ENCODE results near the gene TRAF3IP1. TPM values are rescaled to one million over a fixed set of nuclear protein-coding genes. Genes with fewer than 3 reads are reported as not detected.
A peak's percentile ranks its signal among the peaks of the same experiment; 100 is the strongest.

TRAF3IP1 gene
- total RNA-seq, 4 donors from 2014 or later, result 1.1 to 14.1 (median 10.4) TPM

DNA sequence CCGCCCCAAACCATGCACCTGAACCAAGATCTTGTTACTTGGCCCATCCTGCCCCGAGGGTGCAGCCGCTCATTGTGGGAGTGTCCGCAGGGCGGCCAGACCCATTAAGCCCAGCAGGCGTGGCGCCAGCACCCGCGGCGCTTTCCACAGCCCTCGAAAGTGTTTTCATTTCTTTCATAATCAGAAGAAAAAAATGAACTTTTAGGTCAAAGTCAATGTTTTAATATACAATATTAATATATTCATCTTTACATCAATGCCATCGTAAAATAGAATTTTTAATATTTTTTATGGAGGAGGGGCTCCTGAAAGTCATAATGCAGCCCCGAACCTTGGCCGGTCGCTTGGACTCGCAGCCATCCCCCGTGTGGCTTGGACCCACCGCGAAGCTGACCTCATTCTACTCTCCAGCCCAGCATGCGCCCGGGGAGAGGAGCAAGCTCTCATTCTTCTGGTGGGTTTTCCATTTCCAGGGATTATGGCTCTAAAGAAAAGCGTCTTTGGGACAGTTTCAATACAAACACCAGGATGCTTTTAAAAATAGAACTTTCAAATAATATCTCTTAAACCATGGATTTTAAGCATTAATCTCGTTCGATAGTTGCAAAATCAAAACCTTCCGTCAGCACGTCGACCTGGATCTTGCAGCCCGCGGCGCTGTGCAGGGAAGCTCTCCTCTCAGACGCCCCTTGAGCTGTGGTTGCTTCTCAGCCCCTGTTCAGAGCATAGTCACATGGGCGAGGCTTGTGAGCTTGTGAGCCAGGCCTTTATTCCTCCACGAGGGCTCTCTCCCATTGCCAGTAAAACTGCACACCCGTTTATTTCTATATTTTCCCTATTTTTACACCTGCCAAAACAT, 89.3 kb downstream of the TRAF3IP1 start:
- H3K4me3 ChIP-seq, result no peak overlapping the region
- H3K4me1 ChIP-seq, result peaks cover 0 to 15% (median 7%) of the 10 kb centered on the region in 4 donors
- intact Hi-C loops (cut with DNase I; ENCODE audit: low total_unique reads) (no loop called here), in situ Hi-C loops (cut with MboI; ENCODE audit: low pct_ligation_motif_present in 1 of 4, low pct_unique_long_range_greater_than_20kb in 1 of 4, low sequenced_read_pairs in 3 of 4) (no loop called here)
- 93% methylated on average over 20 to 34 of the region's 34 CpGs for WGBS, 2 donors (ENCODE audit: low coverage in 1 of 2)
- H3K36me3 ChIP-seq, result no peaks in the 10 kb centered on the region
- H3K27ac ChIP-seq, result no peak overlapping the region
- no peak for DNase-seq
- no peaks in the 10 kb centered on the region for H3K9me3 ChIP-seq
- TF ChIP-seq POLR2A (IDR thresholded peaks at IDR 0.05) (no peak), EP300 (IDR thresholded peaks at IDR 0.05; ENCODE audit: low read depth) (no peak), POLR2AphosphoS5 (IDR thresholded peaks at IDR 0.05) (no peak)
- TF ChIP-seq, protein P1, sequence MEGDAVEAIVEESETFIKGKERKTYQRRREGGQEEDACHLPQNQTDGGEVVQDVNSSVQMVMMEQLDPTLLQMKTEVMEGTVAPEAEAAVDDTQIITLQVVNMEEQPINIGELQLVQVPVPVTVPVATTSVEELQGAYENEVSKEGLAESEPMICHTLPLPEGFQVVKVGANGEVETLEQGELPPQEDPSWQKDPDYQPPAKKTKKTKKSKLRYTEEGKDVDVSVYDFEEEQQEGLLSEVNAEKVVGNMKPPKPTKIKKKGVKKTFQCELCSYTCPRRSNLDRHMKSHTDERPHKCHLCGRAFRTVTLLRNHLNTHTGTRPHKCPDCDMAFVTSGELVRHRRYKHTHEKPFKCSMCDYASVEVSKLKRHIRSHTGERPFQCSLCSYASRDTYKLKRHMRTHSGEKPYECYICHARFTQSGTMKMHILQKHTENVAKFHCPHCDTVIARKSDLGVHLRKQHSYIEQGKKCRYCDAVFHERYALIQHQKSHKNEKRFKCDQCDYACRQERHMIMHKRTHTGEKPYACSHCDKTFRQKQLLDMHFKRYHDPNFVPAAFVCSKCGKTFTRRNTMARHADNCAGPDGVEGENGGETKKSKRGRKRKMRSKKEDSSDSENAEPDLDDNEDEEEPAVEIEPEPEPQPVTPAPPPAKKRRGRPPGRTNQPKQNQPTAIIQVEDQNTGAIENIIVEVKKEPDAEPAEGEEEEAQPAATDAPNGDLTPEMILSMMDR (IDR thresholded peaks at IDR 0.05), result no peak
- H3K27me3 ChIP-seq, result no peaks in the 10 kb centered on the region

- Histone ChIP-seq H3K27me3 (no peaks in the 10 kb centered on the region), H3K27ac (no peak overlapping the region), H3K9me3 (no peaks in the 10 kb centered on the region), H3K4me1 (peaks cover 0 to 14% (median 7%) of the 10 kb centered on the region in 4 donors), H3K4me3 (no peak overlapping the region), H3K36me3 (no peaks in the 10 kb centered on the region)
- in situ Hi-C loops (cut with MboI; ENCODE audit: low pct_ligation_motif_present in 1 of 4, low pct_unique_long_range_greater_than_20kb in 1 of 4, low sequenced_read_pairs in 3 of 4), result no loop called here
- TF ChIP-seq EP300 (IDR thresholded peaks at IDR 0.05; ENCODE audit: low read depth) (no peak), POLR2A (IDR thresholded peaks at IDR 0.05) (no peak), POLR2AphosphoS5 (IDR thresholded peaks at IDR 0.05) (no peak)
- TF ChIP-seq, protein P1 (IDR thresholded peaks at IDR 0.05), result no peak
- intact Hi-C loops (cut with DNase I; ENCODE audit: low total_unique reads), result no loop called here
- WGBS, 2 donors (ENCODE audit: low coverage in 1 of 2), result 53% methylated on average over 9 to 12 of the region's 12 CpGs
- DNase-seq, result peak; percentile 36
These were observed 91.9 kb downstream of the TRAF3IP1 start for GRCh38 chr2:238412067-238412767.

DNA sequence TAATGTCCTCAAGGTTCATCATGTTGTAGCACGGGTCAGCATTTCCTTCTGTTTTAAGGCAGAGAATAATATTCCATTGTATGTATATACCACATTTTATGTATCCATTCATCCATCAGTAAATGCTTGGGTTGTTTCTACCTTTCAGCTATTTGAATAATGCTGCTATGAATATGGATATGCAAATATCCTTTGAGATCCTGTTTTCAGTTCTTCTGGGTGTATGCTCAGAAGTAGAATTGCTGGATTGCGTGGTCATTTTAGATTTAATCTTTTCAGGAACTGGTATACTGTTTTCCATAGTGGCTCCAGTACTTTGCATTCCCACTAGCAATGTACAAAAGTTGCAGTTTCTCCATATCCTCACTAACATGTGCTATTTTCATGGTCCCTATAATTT, 93.0 kb downstream of the TRAF3IP1 start:
- DNase-seq, result no peak
- Histone ChIP-seq H3K27me3 (no peaks in the 10 kb centered on the region), H3K9me3 (no peaks in the 10 kb centered on the region), H3K36me3 (no peaks in the 10 kb centered on the region), H3K4me1 (peaks cover 0 to 20% (median 5%) of the 10 kb centered on the region in 4 donors), H3K27ac (no peak overlapping the region), H3K4me3 (no peak overlapping the region)
- intact Hi-C loops (cut with DNase I; ENCODE audit: low total_unique reads) (no loop called here), in situ Hi-C loops (cut with MboI; ENCODE audit: low pct_ligation_motif_present in 1 of 4, low pct_unique_long_range_greater_than_20kb in 1 of 4, low sequenced_read_pairs in 3 of 4) (no loop called here)
- no peak for TF ChIP-seq EP300 (IDR thresholded peaks at IDR 0.05; ENCODE audit: low read depth)
- no peak for TF ChIP-seq POLR2A (IDR thresholded peaks at IDR 0.05)
- TF ChIP-seq POLR2AphosphoS5 (IDR thresholded peaks at IDR 0.05), result no peak
- TF ChIP-seq, protein P1 (IDR thresholded peaks at IDR 0.05), result no peak
- 75 to 85% methylated on average over 2 of the region's 2 CpGs for WGBS, 2 donors (ENCODE audit: low coverage in 1 of 2)

GRCh38 chr2:238415036-238415764, 94.9 kb downstream of the TRAF3IP1 start:
- no peaks in the 10 kb centered on the region for H3K9me3 ChIP-seq
- H3K27me3 ChIP-seq, result no peaks in the 10 kb centered on the region
- TF ChIP-seq EP300 (IDR thresholded peaks at IDR 0.05; ENCODE audit: low read depth) (no peak), POLR2AphosphoS5 (IDR thresholded peaks at IDR 0.05) (no peak), POLR2A (IDR thresholded peaks at IDR 0.05) (no peak)
- TF ChIP-seq, protein P1 (IDR thresholded peaks at IDR 0.05), result no peak
- H3K4me3 ChIP-seq, result no peak overlapping the region
- 86% methylated on average over 12 of the region's 12 CpGs; no CpG with 5 or more reads in 1 of the 2 donors for WGBS, 2 donors (ENCODE audit: low coverage in 1 of 2)
- no peaks in the 10 kb centered on the region for H3K36me3 ChIP-seq
- no peak overlapping the region for H3K27ac ChIP-seq
- intact Hi-C loops (cut with DNase I; ENCODE audit: low total_unique reads) (no loop called here), in situ Hi-C loops (cut with MboI; ENCODE audit: low pct_ligation_motif_present in 1 of 4, low pct_unique_long_range_greater_than_20kb in 1 of 4, low sequenced_read_pairs in 3 of 4) (no loop called here)
- H3K4me1 ChIP-seq, result peaks cover 0 to 24% (median 7%) of the 10 kb centered on the region in 4 donors
- no peak for DNase-seq
